HL-60 (cell line): ENCODE data around the gene PTPRD.

ENCODE experiments used
- CTCF ChIP-seq: IDR thresholded peaks from one replicate; pipeline ENCODE4 v1.5.1; 2011; ENCODE audit warnings: low read length, control low read depth, inconsistent platforms; ENCODE audit not compliant: insufficient read depth
- POLR2AphosphoS5 ChIP-seq: IDR thresholded peaks from 2 replicates; pipeline ENCODE4 v1.6.1; 2012; ENCODE audit warnings: low read depth
- SPI1 ChIP-seq: IDR thresholded peaks from 2 replicates; pipeline ENCODE4 v1.6.1; 2012; ENCODE audit warnings: low read depth, mild to moderate bottlenecking, borderline replicate concordance

GRCh38 chr9:10253341-10253740 is 359.5 kb downstream of the PTPRD start:
- TF ChIP-seq CTCF (no peak), POLR2AphosphoS5 (no peak), SPI1 (no peak)
